ENCODE data around the gene NELFB. TPM values are rescaled to one million over a fixed set of nuclear protein-coding genes. Genes with fewer than 3 reads are reported as not detected.

Gene NELFB
- total and polyA plus RNA-seq, 9 of the 15 experiments (the other 6 are each of a cell fraction or from before 2014, with no cell fraction given) = 0.24 to 84.0 (median 29.7) TPM

- Histone ChIP-seq H2AFZ (ENCODE audit: low read depth, low read length) (0 out of 2 replicates have a peak overlapping the region, but pooled peaks have one; percentile 63), H3K4me3 (no peak overlapping the region), H3K36me3 (ENCODE audit: control insufficient read depth, insufficient read depth, low read length) (peaks cover 15% of the 10 kb centered on the region; the same call in 1 of the 3 replicates), H3K9ac (ENCODE audit: insufficient read depth in 1 of 2, low read depth in 2 of 2, low read length in 2 of 2) (no peak overlapping the region), H3K4me1 (replicated peaks in 1 of 2; ENCODE audit: control insufficient read depth in 2 of 2, insufficient read depth in 2 of 2, low read length in 2 of 2) (no peaks in the 10 kb centered on the region), H3K4me2 (ENCODE audit: insufficient read depth, low read length) (no peak overlapping the region), H3K27ac (ENCODE audit: extremely low read depth, low read depth, low read length) (no peak overlapping the region), H4K20me1 (replicated peaks; ENCODE audit: control insufficient read depth, insufficient read depth, low read length) (no peaks in the 10 kb centered on the region), H3K27me3 (ENCODE audit: control insufficient read depth in 2 of 2, insufficient read depth in 2 of 2, low read length in 2 of 2) (no peaks in the 10 kb centered on the region), H3K9me3 (replicated peaks; ENCODE audit: control insufficient read depth, insufficient read depth, low read depth, low read length) (no peaks in the 10 kb centered on the region), H3K9me1 (ENCODE audit: control insufficient read depth, insufficient read depth, low read length) (no peaks in the 10 kb centered on the region), H3K79me2 (ENCODE audit: control insufficient read depth, insufficient read depth, low read length) (no peaks in the 10 kb centered on the region)
- peak; percentile 100 for ATAC-seq
- in situ Hi-C loops (cut with MboI) (loop anchor here (5.0 kb wide), 1 partner anchor 160 kb away; no protein-coding TSS in a partner anchor), intact Hi-C loops (cut with micrococcal nuclease) (no loop called here)
- 40% methylated on average over 14 of the region's 14 CpGs for WGBS (ENCODE audit: insufficient coverage, low coverage, missing lambda C conversion rate)
- ChIA-PET CTCF (ENCODE audit: low intra/inter-chr PET ratio) (no interaction called here), POLR2A (interaction anchor here (0.5 to 2.2 kb wide), 9 partner anchors 10 to 211 kb away, joined by 3 to 17 read pairs (median 4); partner anchors contain the start of gene TOR4A)
- no TSS peak for BruUV-seq (replicated peaks)
- peak; percentile 94 for FAIRE-seq
- DNase-seq (ENCODE audit: extremely low read depth in 1 of 4, low spot score in 3 of 4) = peak; percentile 60 to 86 (median 74)
- 0 out of 2 replicates have a peak, but pooled peaks have one; percentile 21 for TF ChIP-seq ZNF24 (IDR thresholded peaks at IDR 0.05)
- TF ChIP-seq EGR1 (conservative IDR thresholded peaks at IDR 0.05) = peak; percentile 75
- TF ChIP-seq L3MBTL2 (IDR thresholded peaks at IDR 0.05) = peak; percentile 98
- TF ChIP-seq SP1 (CRISPR knock-in tag; IDR thresholded peaks at IDR 0.05) = peak; percentile 46; the same call in 1 of the 2 replicates
- TF ChIP-seq REST (IDR thresholded peaks at IDR 0.05; ENCODE audit: borderline replicate concordance) = peak; percentile 68; the same call in 1 of the 2 replicates
- no peak for TF ChIP-seq REST (CRISPR knock-in tag; IDR thresholded peaks at IDR 0.05; ENCODE audit: low read depth)
- no peak for TF ChIP-seq ZNF143 (CRISPR knock-in tag; IDR thresholded peaks at IDR 0.05)
- peak; percentile 23; the same call in 1 of the 2 replicates for TF ChIP-seq MAFK (IDR thresholded peaks at IDR 0.05; ENCODE audit: low read length)
- no peak for TF ChIP-seq GATAD2B (IDR thresholded peaks at IDR 0.05; ENCODE audit: borderline replicate concordance)
- no peak for TF ChIP-seq ZNF12 (CRISPR knock-in tag; IDR thresholded peaks at IDR 0.05)
- TF ChIP-seq ZKSCAN8 (CRISPR knock-in tag; IDR thresholded peaks at IDR 0.05) = no peak
- TF ChIP-seq, protein P1, sequence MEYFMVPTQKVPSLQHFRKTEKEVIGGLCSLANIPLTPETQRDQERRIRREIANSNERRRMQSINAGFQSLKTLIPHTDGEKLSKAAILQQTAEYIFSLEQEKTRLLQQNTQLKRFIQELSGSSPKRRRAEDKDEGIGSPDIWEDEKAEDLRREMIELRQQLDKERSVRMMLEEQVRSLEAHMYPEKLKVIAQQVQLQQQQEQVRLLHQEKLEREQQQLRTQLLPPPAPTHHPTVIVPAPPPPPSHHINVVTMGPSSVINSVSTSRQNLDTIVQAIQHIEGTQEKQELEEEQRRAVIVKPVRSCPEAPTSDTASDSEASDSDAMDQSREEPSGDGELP (CRISPR knock-in tag; IDR thresholded peaks at IDR 0.05; ENCODE audit: borderline replicate concordance) = peak; percentile 29; the same call in 1 of the 2 replicates
- no peak for TF ChIP-seq ZNF41 (CRISPR knock-in tag; conservative IDR thresholded peaks at IDR 0.05)
- TF ChIP-seq STAG1 (CRISPR knock-in tag; IDR thresholded peaks at IDR 0.05; ENCODE audit: borderline replicate concordance) = peak; percentile 43; the same call in 1 of the 2 replicates
- peak; percentile 68 for TF ChIP-seq CREM (IDR thresholded peaks at IDR 0.05; ENCODE audit: low read depth)
- peak in 1 of 2 experiments; percentile 77; a peak in 1 of 4 replicates for TF ChIP-seq RCOR1 (IDR thresholded peaks at IDR 0.05; ENCODE audit: borderline replicate concordance in 1 of 2, low read depth in 2 of 2, low read length in 2 of 2)
Observed at GRCh38 chr9:137286975-137287383, 31.9 kb downstream of the NELFB start.
